Measurements from ENCODE around the gene GPR52. TPM values are rescaled to one million over a fixed set of nuclear protein-coding genes. Genes with fewer than 3 reads are reported as not detected.

Gene GPR52
- 0.22 to 0.41 TPM (median 0.39 TPM) in 3 replicates for total RNA-seq (2021)
- Bru-seq, nascent RNA, result percentile 52 among the genes with signal in this experiment
- long read RNA-seq, experiment 1, result 0 reads
- long read RNA-seq, experiment 2, result 0 reads
- long read RNA-seq, experiment 3, result 0 reads

GRCh38 chr1:174447866-174448530, at the start of gene GPR52:
Gene GPR52, plus strand, starts transcription at chr1:174447964. Its CDS starts 148 bp downstream, at chr1:174448112.
- POLR2A ChIA-PET, result no interaction called here
- DNase-seq (ENCODE audit: low spot score), result no peak
- Mint-ChIP-seq H3K27me3 (ENCODE audit: low read depth) (no peaks in the 10 kb centered on the region), H3K4me1 (peaks cover 11% of the 10 kb centered on the region), H3K36me3 (no peaks in the 10 kb centered on the region), H3K9me3 (no peaks in the 10 kb centered on the region), H3K4me3 (no peak within 1 kb of the TSS), H3K27ac (no peak within 1 kb of the TSS)
- no peak for ATAC-seq
- TF ChIP-seq IRF2 (CRISPR knock-in tag; IDR thresholded peaks at IDR 0.05; ENCODE audit: borderline replicate concordance, low read depth) (no peak), ZNF512 (CRISPR knock-in tag; IDR thresholded peaks at IDR 0.05; ENCODE audit: borderline replicate concordance) (no peak), ZBTB43 (CRISPR knock-in tag; IDR thresholded peaks at IDR 0.05) (no peak), ZNF138 (CRISPR knock-in tag; conservative IDR thresholded peaks at IDR 0.05) (no peak), ZNF396 (CRISPR knock-in tag; IDR thresholded peaks at IDR 0.05; ENCODE audit: borderline replicate concordance) (no peak), FOXP1 (CRISPR knock-in tag; IDR thresholded peaks at IDR 0.05; ENCODE audit: borderline replicate concordance) (no peak), GRHL2 (CRISPR knock-in tag; IDR thresholded peaks at IDR 0.05; ENCODE audit: insufficient replicate concordance, severe bottlenecking) (no peak), GABPB1 (CRISPR knock-in tag; IDR thresholded peaks at IDR 0.05) (no peak), RORB (CRISPR knock-in tag; IDR thresholded peaks at IDR 0.05) (no peak), GTF2I (CRISPR knock-in tag; conservative IDR thresholded peaks at IDR 0.05) (no peak), CREM (CRISPR knock-in tag; IDR thresholded peaks at IDR 0.05) (no peak), IRF1 (CRISPR knock-in tag; IDR thresholded peaks at IDR 0.05) (no peak), AR (CRISPR knock-in tag; IDR thresholded peaks at IDR 0.05) (no peak), HMGA2 (CRISPR knock-in tag; IDR thresholded peaks at IDR 0.05) (no peak)
- TF ChIP-seq, protein P1, sequence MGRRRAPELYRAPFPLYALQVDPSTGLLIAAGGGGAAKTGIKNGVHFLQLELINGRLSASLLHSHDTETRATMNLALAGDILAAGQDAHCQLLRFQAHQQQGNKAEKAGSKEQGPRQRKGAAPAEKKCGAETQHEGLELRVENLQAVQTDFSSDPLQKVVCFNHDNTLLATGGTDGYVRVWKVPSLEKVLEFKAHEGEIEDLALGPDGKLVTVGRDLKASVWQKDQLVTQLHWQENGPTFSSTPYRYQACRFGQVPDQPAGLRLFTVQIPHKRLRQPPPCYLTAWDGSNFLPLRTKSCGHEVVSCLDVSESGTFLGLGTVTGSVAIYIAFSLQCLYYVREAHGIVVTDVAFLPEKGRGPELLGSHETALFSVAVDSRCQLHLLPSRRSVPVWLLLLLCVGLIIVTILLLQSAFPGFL (CRISPR knock-in tag; IDR thresholded peaks at IDR 0.05; ENCODE audit: borderline replicate concordance), result no peak
- CTCF ChIA-PET, result interaction anchor here (1.1 kb wide), 1 partner anchor 186 kb away, joined by 3 read pairs; no protein-coding TSS in a partner anchor

DNA sequence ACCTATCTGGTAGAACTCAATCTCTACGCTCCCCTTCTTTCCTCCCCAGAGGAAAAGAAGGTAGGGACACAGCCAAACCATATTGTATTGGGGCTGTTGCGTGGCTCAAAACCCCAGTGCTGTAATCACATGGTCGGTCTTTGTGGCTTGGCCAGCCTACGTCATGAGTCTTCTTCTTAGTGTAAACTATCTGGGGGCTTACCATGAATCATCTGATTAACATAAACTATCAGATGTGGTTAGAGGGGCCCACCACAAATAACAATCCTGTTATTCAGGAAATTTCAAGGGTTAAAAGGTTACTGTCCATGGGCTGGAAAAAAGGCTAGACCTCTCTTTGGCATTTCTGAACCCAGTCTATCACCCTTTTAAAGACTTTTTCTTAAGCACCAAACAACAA, 49.5 kb upstream of the GPR52 start:
- ATAC-seq (no peak), DNase-seq (ENCODE audit: low spot score) (no peak)
- H3K4me1 Mint-ChIP-seq, result no peaks in the 10 kb centered on the region
- no peaks in the 10 kb centered on the region for H3K36me3 Mint-ChIP-seq
- ChIA-PET POLR2A (no interaction called here), CTCF (interaction anchor here (1.9 kb wide), 1 partner anchor 15 kb away, joined by 5 read pairs; no protein-coding TSS in a partner anchor)
- H3K27me3 Mint-ChIP-seq (ENCODE audit: low read depth), result no peaks in the 10 kb centered on the region
- H3K9me3 Mint-ChIP-seq, result no peaks in the 10 kb centered on the region
- no peak overlapping the region for H3K27ac Mint-ChIP-seq
- H3K4me3 Mint-ChIP-seq, result no peak overlapping the region
- TF ChIP-seq ZNF219 (CRISPR knock-in tag; IDR thresholded peaks at IDR 0.05; ENCODE audit: borderline replicate concordance) (no peak), SP1 (CRISPR knock-in tag; conservative IDR thresholded peaks at IDR 0.05) (no peak), MXD4 (CRISPR knock-in tag; IDR thresholded peaks at IDR 0.05; ENCODE audit: borderline replicate concordance) (no peak), GRHL2 (CRISPR knock-in tag; IDR thresholded peaks at IDR 0.05; ENCODE audit: insufficient replicate concordance, severe bottlenecking) (no peak), NR2C2 (CRISPR knock-in tag; IDR thresholded peaks at IDR 0.05) (no peak), GABPB1 (CRISPR knock-in tag; IDR thresholded peaks at IDR 0.05) (no peak), IRF2 (CRISPR knock-in tag; IDR thresholded peaks at IDR 0.05; ENCODE audit: borderline replicate concordance, low read depth) (no peak), TEAD1 (CRISPR knock-in tag; IDR thresholded peaks at IDR 0.05) (no peak)
- TF ChIP-seq, protein P2, sequence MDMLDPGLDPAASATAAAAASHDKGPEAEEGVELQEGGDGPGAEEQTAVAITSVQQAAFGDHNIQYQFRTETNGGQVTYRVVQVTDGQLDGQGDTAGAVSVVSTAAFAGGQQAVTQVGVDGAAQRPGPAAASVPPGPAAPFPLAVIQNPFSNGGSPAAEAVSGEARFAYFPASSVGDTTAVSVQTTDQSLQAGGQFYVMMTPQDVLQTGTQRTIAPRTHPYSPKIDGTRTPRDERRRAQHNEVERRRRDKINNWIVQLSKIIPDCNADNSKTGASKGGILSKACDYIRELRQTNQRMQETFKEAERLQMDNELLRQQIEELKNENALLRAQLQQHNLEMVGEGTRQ (CRISPR knock-in tag; IDR thresholded peaks at IDR 0.05), result no peak
- TF ChIP-seq, protein P3, sequence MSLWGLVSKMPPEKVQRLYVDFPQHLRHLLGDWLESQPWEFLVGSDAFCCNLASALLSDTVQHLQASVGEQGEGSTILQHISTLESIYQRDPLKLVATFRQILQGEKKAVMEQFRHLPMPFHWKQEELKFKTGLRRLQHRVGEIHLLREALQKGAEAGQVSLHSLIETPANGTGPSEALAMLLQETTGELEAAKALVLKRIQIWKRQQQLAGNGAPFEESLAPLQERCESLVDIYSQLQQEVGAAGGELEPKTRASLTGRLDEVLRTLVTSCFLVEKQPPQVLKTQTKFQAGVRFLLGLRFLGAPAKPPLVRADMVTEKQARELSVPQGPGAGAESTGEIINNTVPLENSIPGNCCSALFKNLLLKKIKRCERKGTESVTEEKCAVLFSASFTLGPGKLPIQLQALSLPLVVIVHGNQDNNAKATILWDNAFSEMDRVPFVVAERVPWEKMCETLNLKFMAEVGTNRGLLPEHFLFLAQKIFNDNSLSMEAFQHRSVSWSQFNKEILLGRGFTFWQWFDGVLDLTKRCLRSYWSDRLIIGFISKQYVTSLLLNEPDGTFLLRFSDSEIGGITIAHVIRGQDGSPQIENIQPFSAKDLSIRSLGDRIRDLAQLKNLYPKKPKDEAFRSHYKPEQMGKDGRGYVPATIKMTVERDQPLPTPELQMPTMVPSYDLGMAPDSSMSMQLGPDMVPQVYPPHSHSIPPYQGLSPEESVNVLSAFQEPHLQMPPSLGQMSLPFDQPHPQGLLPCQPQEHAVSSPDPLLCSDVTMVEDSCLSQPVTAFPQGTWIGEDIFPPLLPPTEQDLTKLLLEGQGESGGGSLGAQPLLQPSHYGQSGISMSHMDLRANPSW (CRISPR knock-in tag; conservative IDR thresholded peaks at IDR 0.05; ENCODE audit: low read depth), result no peak
